ENCODE results near the gene FMR1.

FMR1 gene

GRCh38 chrX:147911192-147912022 is at the start of gene FMR1:
TSS of gene FMR1 (plus strand) at chrX:147911919. CDS start at chrX:147912180, 261 bp downstream.
- peak; percentile 76 for DNase-seq (ENCODE audit: low read depth)

GRCh38 chrX:147875866-147876596 is 35.7 kb upstream of the FMR1 start:
- DNase-seq (ENCODE audit: low read depth) = no peak

GRCh38 chrX:147876849-147877646 is 34.7 kb upstream of the FMR1 start:
- DNase-seq (ENCODE audit: low read depth) = no peak

- DNase-seq (ENCODE audit: low read depth) = no peak
These were observed 34.0 kb upstream of the FMR1 start for GRCh38 chrX:147877726-147878125.

- DNase-seq (ENCODE audit: low read depth) = no peak
These were observed 26.8 kb upstream of the FMR1 start for GRCh38 chrX:147884958-147885357.

- DNase-seq (ENCODE audit: low read depth) = no peak
These were observed 21.0 kb upstream of the FMR1 start for GRCh38 chrX:147890756-147891155.

- DNase-seq (ENCODE audit: low read depth) = no peak
These were observed 19.8 kb upstream of the FMR1 start for GRCh38 chrX:147891896-147892295.

- DNase-seq (ENCODE audit: low read depth) = no peak
These were observed 18.0 kb upstream of the FMR1 start for GRCh38 chrX:147893741-147894140.

- DNase-seq (ENCODE audit: low read depth) = no peak
These were observed 17.3 kb upstream of the FMR1 start for GRCh38 chrX:147894366-147894963.

GRCh38 chrX:147897117-147897516 is 14.6 kb upstream of the FMR1 start:
- no peak for DNase-seq (ENCODE audit: low read depth)

- DNase-seq (ENCODE audit: low read depth) = no peak
These were observed 12.8 kb upstream of the FMR1 start for GRCh38 chrX:147898951-147899350.

- no peak for DNase-seq (ENCODE audit: low read depth)
These were observed 12.2 kb upstream of the FMR1 start for GRCh38 chrX:147899379-147900114.

GRCh38 chrX:147900349-147900748 is 11.4 kb upstream of the FMR1 start:
- no peak for DNase-seq (ENCODE audit: low read depth)

- DNase-seq (ENCODE audit: low read depth) = no peak
These were observed 10.1 kb upstream of the FMR1 start for GRCh38 chrX:147901461-147902126.

- no peak for DNase-seq (ENCODE audit: low read depth)
These were observed 9.4 kb upstream of the FMR1 start for GRCh38 chrX:147902270-147902669.

- DNase-seq (ENCODE audit: low read depth) = no peak
These were observed 3.6 kb upstream of the FMR1 start for GRCh38 chrX:147908106-147908505.

GRCh38 chrX:147910607-147911006 is 1.1 kb upstream of the FMR1 start:
- no peak for DNase-seq (ENCODE audit: low read depth)

- no peak for DNase-seq (ENCODE audit: low read depth)
These were observed 528 bp downstream of the FMR1 start for GRCh38 chrX:147912093-147912801.

- no peak for DNase-seq (ENCODE audit: low read depth)
These were observed 1.9 kb downstream of the FMR1 start for GRCh38 chrX:147913570-147913969.

- no peak for DNase-seq (ENCODE audit: low read depth)
These were observed 2.9 kb downstream of the FMR1 start for GRCh38 chrX:147914591-147914990.

Data from stromal cell of bone marrow (primary cell).